Measurements from ENCODE around the gene EEF1AKMT2. TPM values are rescaled to one million over a fixed set of nuclear protein-coding genes. Genes with fewer than 3 reads are reported as not detected.
"Not testable (repeated sequence)": the region's sequence is repeated elsewhere in the genome, so short reads cannot be mapped to it uniquely, and the experiment has no call there.

EEF1AKMT2 gene
- total and polyA plus RNA-seq, 3 experiments from 2014 or later: 18.2 to 21.1 (median 18.6) TPM

DNA sequence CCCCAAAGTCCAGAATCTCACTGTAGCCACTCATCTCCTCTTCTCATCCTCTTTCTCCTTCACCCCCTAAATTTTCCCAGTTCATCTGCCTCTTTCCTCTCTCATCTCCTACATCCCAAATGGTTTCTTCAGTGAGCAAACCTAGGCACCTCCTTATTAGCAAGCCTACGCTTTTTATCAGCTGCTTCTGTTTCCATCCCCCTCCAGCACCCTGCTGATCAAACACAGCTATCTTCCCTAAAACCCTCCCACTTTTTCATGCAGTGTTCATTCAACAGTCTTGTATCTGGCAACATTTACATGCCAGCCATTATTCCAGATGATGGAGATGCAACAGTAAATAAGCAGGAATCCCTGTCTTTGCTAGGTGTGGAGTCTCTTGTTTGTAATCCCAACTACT, 6.7 kb upstream of the EEF1AKMT2 start:
- POLR2A ChIA-PET: no interaction called here

DNA sequence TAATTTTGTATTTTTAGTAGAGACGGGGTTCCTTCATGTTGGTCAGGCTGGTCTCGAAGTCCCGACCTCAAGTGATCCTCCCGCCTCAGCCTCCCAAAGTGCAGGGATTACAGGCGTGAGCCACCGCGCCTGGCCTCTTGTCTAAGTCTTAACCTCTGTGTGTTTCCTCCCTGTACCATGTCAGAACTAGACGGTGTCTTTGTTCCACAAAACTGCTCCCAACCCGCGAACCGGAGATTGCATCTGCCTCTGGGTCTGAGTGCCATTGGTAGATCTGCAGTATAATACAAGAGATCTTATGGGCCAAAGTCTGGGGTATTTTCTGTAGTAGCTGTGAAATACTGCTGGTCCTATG, 1.3 kb upstream of the EEF1AKMT2 start:
- H3K4me1 Mint-ChIP-seq: peaks cover 15 to 28% (median 20%) of the 10 kb centered on the region in 3 donors

More for the DNA sequence above, 6.7 kb upstream of the EEF1AKMT2 start:
- Mint-ChIP-seq H3K36me3 (peaks cover 0 to 6% (median 0%) of the 10 kb centered on the region in 3 donors), H3K9me3 (no peaks in the 10 kb centered on the region), H3K4me1 (peaks cover 14 to 23% (median 21%) of the 10 kb centered on the region in 3 donors), H3K4me3 (peak overlapping the region in 1 of 7 donors; percentile 90), H3K27ac (peak overlapping the region in 2 of 8 donors; percentile 13 to 39), H3K27me3 (peaks cover 0 to 8% of the 10 kb centered on the region in 2 donors)
- Histone ChIP-seq H3K27me3 (ENCODE audit: insufficient read depth, low read length, poor library complexity, severe bottlenecking) (no peaks in the 10 kb centered on the region), H3K4me1 (ENCODE audit: insufficient read depth, low read length) (peaks cover 10% of the 10 kb centered on the region), H3K36me3 (ENCODE audit: insufficient read depth, low read length) (no peaks in the 10 kb centered on the region), H3K27ac (ENCODE audit: low read depth, low read length) (no peak overlapping the region), H3K4me3 (ENCODE audit: low read length) (no peak overlapping the region), H3K9me3 (ENCODE audit: low read length) (no peaks in the 10 kb centered on the region)
- CTCF ChIA-PET: no interaction called here
- no peak for DNase-seq

DNA sequence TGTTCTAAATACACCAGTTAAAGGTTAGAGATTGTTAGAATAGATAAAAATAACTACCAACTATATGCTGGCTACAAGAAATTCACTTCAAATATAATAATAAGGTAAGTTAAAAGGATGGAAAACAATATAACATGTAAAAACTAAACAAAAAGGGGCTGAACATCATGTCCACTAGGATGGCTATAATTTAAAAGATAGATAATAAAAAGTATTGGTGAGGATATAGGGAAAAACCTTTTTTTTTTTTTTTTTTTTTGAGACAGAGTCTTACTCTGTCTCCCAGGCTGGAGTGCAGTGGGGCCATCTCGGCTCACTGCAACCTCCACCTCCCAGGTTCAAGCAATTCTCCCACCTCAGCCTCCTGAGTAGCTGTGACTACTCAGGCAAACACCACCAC, 8.8 kb downstream of the EEF1AKMT2 start:
- H3K27ac Mint-ChIP-seq; H3K27me3 Mint-ChIP-seq; CTCF ChIA-PET; H3K4me1 ChIP-seq (ENCODE audit: insufficient read depth, low read length); H3K4me1 Mint-ChIP-seq; H3K36me3 ChIP-seq (ENCODE audit: insufficient read depth, low read length); POLR2A ChIA-PET; H3K4me3 Mint-ChIP-seq; H3K27ac ChIP-seq (ENCODE audit: low read depth, low read length); H3K9me3 Mint-ChIP-seq; H3K9me3 ChIP-seq (ENCODE audit: low read length); H3K27me3 ChIP-seq (ENCODE audit: insufficient read depth, low read length, poor library complexity, severe bottlenecking); H3K4me3 ChIP-seq (ENCODE audit: low read length); DNase-seq: not testable (repeated sequence)
- peaks cover 5 to 54% (median 14%) of the 10 kb centered on the region in 3 donors for H3K36me3 Mint-ChIP-seq

More for the DNA sequence above, 1.3 kb upstream of the EEF1AKMT2 start:
- H3K9me3 ChIP-seq (ENCODE audit: low read length): no peaks in the 10 kb centered on the region
- Mint-ChIP-seq H3K36me3 (peaks cover 0 to 17% (median 3%) of the 10 kb centered on the region in 3 donors), H3K4me3 (peak overlapping the region; percentile 95 to 99 (median 96)), H3K27me3 (no peaks in the 10 kb centered on the region), H3K9me3 (no peaks in the 10 kb centered on the region), H3K27ac (peak overlapping the region in 6 of 8 donors; percentile 51 to 96 (median 84))
- ChIA-PET POLR2A (interaction anchor here (0.6 to 1.8 kb wide), 2 partner anchors 10 to 364 kb away, joined by 3 to 33 read pairs; partner anchors contain the start of gene ABRAXAS2), CTCF (no interaction called here)
- no peaks in the 10 kb centered on the region for H3K36me3 ChIP-seq (ENCODE audit: insufficient read depth, low read length)
- peak overlapping the region; percentile 100 for H3K4me3 ChIP-seq (ENCODE audit: low read length)
- H3K4me1 ChIP-seq (ENCODE audit: insufficient read depth, low read length): peaks cover 13% of the 10 kb centered on the region
- H3K27ac ChIP-seq (ENCODE audit: low read depth, low read length): no peak overlapping the region
- H3K27me3 ChIP-seq (ENCODE audit: insufficient read depth, low read length, poor library complexity, severe bottlenecking): no peaks in the 10 kb centered on the region
- no peak for DNase-seq

DNA sequence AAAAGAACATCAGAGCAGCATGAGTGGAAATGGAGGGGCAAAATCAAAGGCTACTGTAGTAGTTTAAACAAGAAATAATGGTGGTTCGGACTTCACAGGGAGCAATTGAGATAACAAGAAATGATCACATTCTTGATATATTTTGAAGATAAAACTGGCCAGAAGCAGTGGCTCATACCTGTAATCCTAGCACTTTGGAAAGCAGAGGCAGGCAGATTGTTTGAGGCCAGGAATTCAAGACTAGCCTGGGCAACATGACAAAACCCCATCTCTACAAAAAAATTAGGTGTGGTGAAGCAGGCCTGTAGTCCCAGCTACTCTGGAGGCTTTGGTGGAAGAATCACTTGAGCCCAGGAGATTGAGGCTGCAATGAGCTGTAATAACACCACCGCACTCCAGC, 22.9 kb downstream of the EEF1AKMT2 start:
- ChIA-PET CTCF (no interaction called here), POLR2A (no interaction called here)
- H3K9me3 ChIP-seq (ENCODE audit: low read length): no peaks in the 10 kb centered on the region
- no peaks in the 10 kb centered on the region for H3K4me1 ChIP-seq (ENCODE audit: insufficient read depth, low read length)
- Mint-ChIP-seq H3K36me3 (peaks cover 5 to 68% (median 23%) of the 10 kb centered on the region in 3 donors), H3K4me3 (no peak overlapping the region), H3K27me3 (no peaks in the 10 kb centered on the region), H3K4me1 (peaks cover 0 to 2% (median 0%) of the 10 kb centered on the region in 3 donors), H3K27ac (no peak overlapping the region), H3K9me3 (no peaks in the 10 kb centered on the region)
- no peak overlapping the region for H3K4me3 ChIP-seq (ENCODE audit: low read length)
- no peak overlapping the region for H3K27ac ChIP-seq (ENCODE audit: low read depth, low read length)
- no peaks in the 10 kb centered on the region for H3K27me3 ChIP-seq (ENCODE audit: insufficient read depth, low read length, poor library complexity, severe bottlenecking)
- H3K36me3 ChIP-seq (ENCODE audit: insufficient read depth, low read length): peaks cover 7% of the 10 kb centered on the region
- no peak for DNase-seq

- peaks cover 0 to 2% (median 0%) of the 10 kb centered on the region in 3 donors for H3K4me1 Mint-ChIP-seq
- H3K36me3 Mint-ChIP-seq: peaks cover 0 to 65% (median 23%) of the 10 kb centered on the region in 3 donors
- DNase-seq: no peak
- H3K4me3 Mint-ChIP-seq: no peak overlapping the region
- no peaks in the 10 kb centered on the region for H3K9me3 ChIP-seq (ENCODE audit: low read length)
- no peaks in the 10 kb centered on the region for H3K27me3 Mint-ChIP-seq
- H3K9me3 Mint-ChIP-seq: no peaks in the 10 kb centered on the region
- POLR2A ChIA-PET: no interaction called here
- no peaks in the 10 kb centered on the region for H3K27me3 ChIP-seq (ENCODE audit: insufficient read depth, low read length, poor library complexity, severe bottlenecking)
- CTCF ChIA-PET: no interaction called here
- no peaks in the 10 kb centered on the region for H3K4me1 ChIP-seq (ENCODE audit: insufficient read depth, low read length)
- no peak overlapping the region for H3K27ac Mint-ChIP-seq
- no peak overlapping the region for H3K27ac ChIP-seq (ENCODE audit: low read depth, low read length)
- no peaks in the 10 kb centered on the region for H3K36me3 ChIP-seq (ENCODE audit: insufficient read depth, low read length)
- H3K4me3 ChIP-seq (ENCODE audit: low read length): no peak overlapping the region
Measured at GRCh38 chr10:124765256-124765655, 26.4 kb downstream of the EEF1AKMT2 start.

GRCh38 chr10:124763267-124763666, 28.4 kb downstream of the EEF1AKMT2 start:
- DNase-seq: no peak
- H3K4me1 ChIP-seq (ENCODE audit: insufficient read depth, low read length): no peaks in the 10 kb centered on the region
- H3K36me3 Mint-ChIP-seq: peaks cover 9 to 69% (median 24%) of the 10 kb centered on the region in 3 donors
- ChIA-PET CTCF (no interaction called here), POLR2A (no interaction called here)
- no peaks in the 10 kb centered on the region for H3K27me3 ChIP-seq (ENCODE audit: insufficient read depth, low read length, poor library complexity, severe bottlenecking)
- H3K4me1 Mint-ChIP-seq: no peaks in the 10 kb centered on the region
- H3K9me3 Mint-ChIP-seq: no peaks in the 10 kb centered on the region
- H3K4me3 ChIP-seq (ENCODE audit: low read length): no peak overlapping the region
- H3K4me3 Mint-ChIP-seq: no peak overlapping the region
- H3K27me3 Mint-ChIP-seq: no peaks in the 10 kb centered on the region
- H3K27ac ChIP-seq (ENCODE audit: low read depth, low read length): no peak overlapping the region
- no peaks in the 10 kb centered on the region for H3K36me3 ChIP-seq (ENCODE audit: insufficient read depth, low read length)
- H3K9me3 ChIP-seq (ENCODE audit: low read length): no peaks in the 10 kb centered on the region
- no peak overlapping the region for H3K27ac Mint-ChIP-seq

- Histone ChIP-seq H3K27me3 (ENCODE audit: insufficient read depth, low read length, poor library complexity, severe bottlenecking) (no peaks in the 10 kb centered on the region), H3K36me3 (ENCODE audit: insufficient read depth, low read length) (no peaks in the 10 kb centered on the region), H3K9me3 (ENCODE audit: low read length) (no peaks in the 10 kb centered on the region), H3K27ac (ENCODE audit: low read depth, low read length) (no peak overlapping the region), H3K4me1 (ENCODE audit: insufficient read depth, low read length) (no peaks in the 10 kb centered on the region), H3K4me3 (ENCODE audit: low read length) (no peak overlapping the region)
- H3K27me3 Mint-ChIP-seq: no peaks in the 10 kb centered on the region
- H3K4me1 Mint-ChIP-seq: peaks cover 0 to 4% (median 1%) of the 10 kb centered on the region in 3 donors
- H3K9me3 Mint-ChIP-seq: no peaks in the 10 kb centered on the region
- no peak overlapping the region for H3K27ac Mint-ChIP-seq
- H3K36me3 Mint-ChIP-seq: peaks cover 9 to 68% (median 20%) of the 10 kb centered on the region in 3 donors
- H3K4me3 Mint-ChIP-seq: no peak overlapping the region
- no peak for DNase-seq
- POLR2A ChIA-PET: no interaction called here
- CTCF ChIA-PET: no interaction called here
Measured at GRCh38 chr10:124762281-124762680, 29.4 kb downstream of the EEF1AKMT2 start.

- H3K36me3 Mint-ChIP-seq: peaks cover 9 to 56% (median 18%) of the 10 kb centered on the region in 3 donors
- ChIA-PET CTCF (interaction anchor here (0.8 to 2.1 kb wide), 5 partner anchors 10 to 762 kb away, joined by 3 to 15 read pairs (median 4); no protein-coding TSS in a partner anchor), POLR2A (no interaction called here)
Measured at GRCh38 chr10:124756156-124756903, 35.4 kb downstream of the EEF1AKMT2 start.

More at GRCh38 chr10:124756156-124756903, 35.4 kb downstream of the EEF1AKMT2 start:
- H3K4me1 ChIP-seq (ENCODE audit: insufficient read depth, low read length): no peaks in the 10 kb centered on the region
- Mint-ChIP-seq H3K4me3 (no peak overlapping the region), H3K4me1 (peaks cover 0 to 4% (median 1%) of the 10 kb centered on the region in 3 donors), H3K27ac (no peak overlapping the region), H3K9me3 (no peaks in the 10 kb centered on the region), H3K27me3 (no peaks in the 10 kb centered on the region)
- no peak overlapping the region for H3K27ac ChIP-seq (ENCODE audit: low read depth, low read length)
- H3K36me3 ChIP-seq (ENCODE audit: insufficient read depth, low read length): no peaks in the 10 kb centered on the region
- no peak for DNase-seq
- H3K27me3 ChIP-seq (ENCODE audit: insufficient read depth, low read length, poor library complexity, severe bottlenecking): no peaks in the 10 kb centered on the region
- H3K4me3 ChIP-seq (ENCODE audit: low read length): no peak overlapping the region
- H3K9me3 ChIP-seq (ENCODE audit: low read length): no peaks in the 10 kb centered on the region

All from CD8-positive, alpha-beta memory T cell (primary cell).